Peyer's patch (tissue), 4 donors: ENCODE data around the gene DAPK1.

Source experiments
- CTCF ChIP-seq, 6 experiments: fragments of 450-650 bp in 4 of 6; fragments of 200-600 bp in 2 of 6; sonication (generic) in 1 of 6; IDR thresholded peaks; one replicate each; pipeline ENCODE4 v1.5.1; 2017 to 2019; ENCODE audit warnings: antibody characterized with exemption in 6 of 6, mild to moderate bottlenecking in 3 of 6, moderate library complexity in 1 of 6
- POLR2A ChIP-seq, 2 donors: fragments of 450-650 bp; IDR thresholded peaks; one replicate each; pipeline ENCODE4 v1.5.1; 2017; ENCODE audit warnings: antibody characterized with exemption in 2 of 2, mild to moderate bottlenecking in 2 of 2, moderate library complexity in 2 of 2

- no peak for TF ChIP-seq CTCF (IDR thresholded peaks at IDR 0.05)
- TF ChIP-seq POLR2A (IDR thresholded peaks at IDR 0.05): no peak
Observed at GRCh38 chr9:87746186-87746585, 248.5 kb downstream of the DAPK1 start.
